RKO (cell line): ENCODE data around the gene PTK7.
A peak's percentile ranks its signal among the peaks of the same experiment; 100 is the strongest.
"Not testable (repeated sequence)": the region's sequence is repeated elsewhere in the genome, so short reads cannot be mapped to it uniquely, and the experiment has no call there.

Source experiments
- DNase-seq: peaks from one replicate; pipeline ENCODE4 v3.0.0-alpha.2; 2016; ENCODE audit warnings: low spot score

Gene PTK7

GRCh38 chr6:43054206-43054943, 21.7 kb upstream of the PTK7 start:
- DNase-seq: no peak

- DNase-seq: no peak
Observed at GRCh38 chr6:43055966-43056365, 20.1 kb upstream of the PTK7 start.

- peak; percentile 47 for DNase-seq
Observed at GRCh38 chr6:43058531-43058930, 17.6 kb upstream of the PTK7 start.

- DNase-seq: peak; percentile 99
Observed at GRCh38 chr6:43059168-43060033, 16.7 kb upstream of the PTK7 start, which contains the start of the genes KLC4 and MRPL2. Gene KLC4, plus strand, starts transcription at chr6:43059631. Its CDS starts 1,705 bp downstream, at chr6:43061336. Gene MRPL2, minus strand, starts transcription at chr6:43059434. Its CDS starts 53 bp downstream, at chr6:43059381.

GRCh38 chr6:43060034-43060754, 15.9 kb upstream of the PTK7 start:
- DNase-seq: peak; percentile 32

GRCh38 chr6:43060755-43061633, 15.1 kb upstream of the PTK7 start:
- DNase-seq: no peak

- no peak for DNase-seq
Observed at GRCh38 chr6:43061861-43062260, 14.3 kb upstream of the PTK7 start.

GRCh38 chr6:43062818-43063217, 13.3 kb upstream of the PTK7 start:
- DNase-seq: no peak

- peak; percentile 75 for DNase-seq
Observed at GRCh38 chr6:43070028-43070632, 6.0 kb upstream of the PTK7 start.

GRCh38 chr6:43074847-43075669, 1.1 kb upstream of the PTK7 start:
- DNase-seq: no peak

- peak; percentile 75 for DNase-seq
Observed at GRCh38 chr6:43076464-43077332, 584 bp downstream of the PTK7 start.

GRCh38 chr6:43077333-43077809, 1.3 kb downstream of the PTK7 start:
- DNase-seq: no peak

GRCh38 chr6:43077981-43078511, 1.9 kb downstream of the PTK7 start:
- DNase-seq: no peak

GRCh38 chr6:43078691-43079090, 2.6 kb downstream of the PTK7 start:
- DNase-seq: no peak

GRCh38 chr6:43081043-43081442, 4.9 kb downstream of the PTK7 start:
- no peak for DNase-seq

GRCh38 chr6:43081922-43082321, 5.8 kb downstream of the PTK7 start:
- not testable (repeated sequence) for DNase-seq

GRCh38 chr6:43082806-43083655, 6.9 kb downstream of the PTK7 start:
- DNase-seq: no peak
